Osteocyte (in vitro differentiated cells): ENCODE results near the gene CAPRIN2. TPM values are rescaled to one million over a fixed set of nuclear protein-coding genes. Genes with fewer than 3 reads are reported as not detected.

ENCODE experiments used
- DNase-seq: peaks from one replicate; pipeline ENCODE4 v3.0.0; 2021; ENCODE audit warnings: mixed read lengths; ENCODE audit not compliant: unreplicated experiment; ENCODE audit errors: extremely low spot score
- H3K27ac Mint-ChIP-seq: one replicate; pipeline ENCODE4 v1.8.0; 2021; ENCODE audit warnings: mild to moderate bottlenecking, mixed read lengths; ENCODE audit not compliant: unreplicated experiment
- H3K27me3 Mint-ChIP-seq: one replicate; pipeline ENCODE4 v1.8.0; 2021; ENCODE audit warnings: mixed read lengths; ENCODE audit not compliant: unreplicated experiment
- H3K36me3 Mint-ChIP-seq: one replicate; pipeline ENCODE4 v1.8.0; 2021; ENCODE audit warnings: mixed read lengths; ENCODE audit not compliant: unreplicated experiment
- H3K4me1 Mint-ChIP-seq: one replicate; pipeline ENCODE4 v1.8.0; 2021; ENCODE audit warnings: mixed read lengths; ENCODE audit not compliant: unreplicated experiment
- H3K4me3 Mint-ChIP-seq: one replicate; pipeline ENCODE4 v1.8.0; 2021; ENCODE audit warnings: mild to moderate bottlenecking, moderate library complexity, mixed read lengths; ENCODE audit not compliant: unreplicated experiment
- H3K9me3 Mint-ChIP-seq: one replicate; pipeline ENCODE4 v1.8.0; 2021; ENCODE audit warnings: mixed read lengths; ENCODE audit not compliant: unreplicated experiment
- total RNA-seq: library from RNA; stranded (reverse); gene quantifications from 2 replicates; pipeline ENCODE4 v1.2.1, GENCODE V29; 2021
- TF ChIP-seq, protein P1 (sequence below): fragments of 200-600 bp; sonication (generic); IDR thresholded peaks from 2 replicates; pipeline ENCODE4 v1.5.0; 2021; ENCODE audit warnings: antibody characterized with exemption, mild to moderate bottlenecking, moderate library complexity

Gene CAPRIN2
- total RNA-seq, 1 donor from 2014 or later = 35.8 TPM

- TF ChIP-seq, protein P1, sequence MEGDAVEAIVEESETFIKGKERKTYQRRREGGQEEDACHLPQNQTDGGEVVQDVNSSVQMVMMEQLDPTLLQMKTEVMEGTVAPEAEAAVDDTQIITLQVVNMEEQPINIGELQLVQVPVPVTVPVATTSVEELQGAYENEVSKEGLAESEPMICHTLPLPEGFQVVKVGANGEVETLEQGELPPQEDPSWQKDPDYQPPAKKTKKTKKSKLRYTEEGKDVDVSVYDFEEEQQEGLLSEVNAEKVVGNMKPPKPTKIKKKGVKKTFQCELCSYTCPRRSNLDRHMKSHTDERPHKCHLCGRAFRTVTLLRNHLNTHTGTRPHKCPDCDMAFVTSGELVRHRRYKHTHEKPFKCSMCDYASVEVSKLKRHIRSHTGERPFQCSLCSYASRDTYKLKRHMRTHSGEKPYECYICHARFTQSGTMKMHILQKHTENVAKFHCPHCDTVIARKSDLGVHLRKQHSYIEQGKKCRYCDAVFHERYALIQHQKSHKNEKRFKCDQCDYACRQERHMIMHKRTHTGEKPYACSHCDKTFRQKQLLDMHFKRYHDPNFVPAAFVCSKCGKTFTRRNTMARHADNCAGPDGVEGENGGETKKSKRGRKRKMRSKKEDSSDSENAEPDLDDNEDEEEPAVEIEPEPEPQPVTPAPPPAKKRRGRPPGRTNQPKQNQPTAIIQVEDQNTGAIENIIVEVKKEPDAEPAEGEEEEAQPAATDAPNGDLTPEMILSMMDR = no peak
- peaks cover 54% of the 10 kb centered on the region for H3K36me3 Mint-ChIP-seq
- H3K27ac Mint-ChIP-seq = no peak overlapping the region
- H3K9me3 Mint-ChIP-seq = no peaks in the 10 kb centered on the region
- H3K4me3 Mint-ChIP-seq = no peak overlapping the region
- no peaks in the 10 kb centered on the region for H3K27me3 Mint-ChIP-seq
- DNase-seq = no peak
- peaks cover 10% of the 10 kb centered on the region for H3K4me1 Mint-ChIP-seq
Observed at GRCh38 chr12:30732954-30733637, 21.7 kb downstream of the CAPRIN2 start.

DNA sequence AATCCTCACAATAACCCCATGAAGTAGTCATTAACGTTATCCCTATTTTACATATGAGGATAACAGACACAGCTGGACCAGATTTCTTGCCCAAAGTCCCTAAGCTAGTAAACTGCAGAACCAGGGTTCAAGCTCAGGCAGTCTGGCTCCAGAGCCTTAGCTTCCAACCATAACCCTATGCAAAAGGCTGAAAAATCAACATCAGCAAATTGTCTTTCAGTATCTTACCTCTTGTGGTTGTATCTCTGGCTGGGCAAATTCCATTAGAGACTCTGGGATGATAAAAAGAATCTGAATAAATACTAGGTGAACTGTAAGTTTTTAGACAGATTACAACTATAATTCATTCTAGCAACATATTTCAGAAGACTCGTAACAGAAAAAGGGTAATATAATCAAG, 24.7 kb downstream of the CAPRIN2 start:
- Mint-ChIP-seq H3K27ac (no peak overlapping the region), H3K4me1 (peaks cover 27% of the 10 kb centered on the region), H3K4me3 (no peak overlapping the region), H3K27me3 (no peaks in the 10 kb centered on the region), H3K9me3 (no peaks in the 10 kb centered on the region), H3K36me3 (peaks cover 44% of the 10 kb centered on the region)
- TF ChIP-seq, protein P1 = no peak
- no peak for DNase-seq

- H3K4me1 Mint-ChIP-seq = peaks cover 31% of the 10 kb centered on the region
- no peak overlapping the region for H3K27ac Mint-ChIP-seq
- peaks cover 39% of the 10 kb centered on the region for H3K36me3 Mint-ChIP-seq
- no peak for DNase-seq
- no peak overlapping the region for H3K4me3 Mint-ChIP-seq
- H3K9me3 Mint-ChIP-seq = no peaks in the 10 kb centered on the region
- H3K27me3 Mint-ChIP-seq = no peaks in the 10 kb centered on the region
- TF ChIP-seq, protein P1 = no peak
Observed at GRCh38 chr12:30729547-30729946, 25.2 kb downstream of the CAPRIN2 start.

- Mint-ChIP-seq H3K4me1 (peaks cover 31% of the 10 kb centered on the region), H3K9me3 (no peaks in the 10 kb centered on the region), H3K27ac (peak overlapping the region; percentile 76), H3K27me3 (no peaks in the 10 kb centered on the region), H3K4me3 (no peak overlapping the region), H3K36me3 (peaks cover 48% of the 10 kb centered on the region)
- no peak for DNase-seq
- TF ChIP-seq, protein P1 = no peak
Observed at GRCh38 chr12:30726647-30727046, 28.1 kb downstream of the CAPRIN2 start.

- Mint-ChIP-seq H3K9me3 (no peaks in the 10 kb centered on the region), H3K27me3 (no peaks in the 10 kb centered on the region), H3K27ac (peak overlapping the region; percentile 76), H3K36me3 (peaks cover 50% of the 10 kb centered on the region), H3K4me3 (no peak overlapping the region), H3K4me1 (peaks cover 24% of the 10 kb centered on the region)
- DNase-seq = no peak
- TF ChIP-seq, protein P1 = no peak
Observed at GRCh38 chr12:30725739-30726138, 29.0 kb downstream of the CAPRIN2 start.
